A172 (cell line): ENCODE results near the gene EFHB. TPM values are rescaled to one million over a fixed set of nuclear protein-coding genes. Genes with fewer than 3 reads are reported as not detected.
A peak's percentile ranks its signal among the peaks of the same experiment; 100 is the strongest.
"Not testable (repeated sequence)": the region's sequence is repeated elsewhere in the genome, so short reads cannot be mapped to it uniquely, and the experiment has no call there.

Experiments used
- DNase-seq: peaks from one replicate; pipeline ENCODE4 v3.0.0-alpha.2; 2015; ENCODE audit warnings: low spot score
- total RNA-seq: library from RNA; depleted of rRNA; stranded (reverse); fragments of >200 nt; shearing (Covaris generic); gene quantifications from 2 replicates; pipeline ENCODE4 v1.2.3, GENCODE V29; 2014

EFHB gene
- total RNA-seq, 1 experiment from 2014 or later, result 0.71 TPM

GRCh38 chr3:19931767-19932188 is 2.2 kb downstream of the EFHB start:
- DNase-seq, result peak; percentile 40

DNA sequence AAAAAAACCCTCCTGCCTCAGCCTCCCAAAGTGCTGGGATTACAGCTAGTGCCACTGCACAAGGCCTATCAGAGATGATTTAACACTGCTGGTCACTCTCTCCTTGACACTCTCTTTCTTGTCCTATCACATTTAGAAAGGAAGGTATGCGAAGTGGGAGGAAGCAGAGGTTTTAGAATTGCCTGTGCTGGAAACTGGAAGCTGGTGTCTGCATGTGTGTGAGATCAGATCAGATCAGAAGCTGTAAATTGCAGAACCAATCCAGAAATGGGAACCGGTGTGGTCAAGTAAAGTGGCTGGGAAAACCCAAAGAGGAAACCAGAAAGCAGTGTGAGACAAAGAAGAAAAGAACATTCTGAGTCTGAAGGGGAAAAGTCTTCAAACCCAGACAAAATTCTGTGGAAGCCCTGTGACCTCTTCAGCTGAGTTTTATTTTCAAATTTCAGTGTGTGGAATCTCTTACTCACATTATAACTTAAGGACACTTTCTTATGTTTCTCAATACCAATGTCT is 2.8 kb downstream of the EFHB start:
- DNase-seq, result no peak

DNA sequence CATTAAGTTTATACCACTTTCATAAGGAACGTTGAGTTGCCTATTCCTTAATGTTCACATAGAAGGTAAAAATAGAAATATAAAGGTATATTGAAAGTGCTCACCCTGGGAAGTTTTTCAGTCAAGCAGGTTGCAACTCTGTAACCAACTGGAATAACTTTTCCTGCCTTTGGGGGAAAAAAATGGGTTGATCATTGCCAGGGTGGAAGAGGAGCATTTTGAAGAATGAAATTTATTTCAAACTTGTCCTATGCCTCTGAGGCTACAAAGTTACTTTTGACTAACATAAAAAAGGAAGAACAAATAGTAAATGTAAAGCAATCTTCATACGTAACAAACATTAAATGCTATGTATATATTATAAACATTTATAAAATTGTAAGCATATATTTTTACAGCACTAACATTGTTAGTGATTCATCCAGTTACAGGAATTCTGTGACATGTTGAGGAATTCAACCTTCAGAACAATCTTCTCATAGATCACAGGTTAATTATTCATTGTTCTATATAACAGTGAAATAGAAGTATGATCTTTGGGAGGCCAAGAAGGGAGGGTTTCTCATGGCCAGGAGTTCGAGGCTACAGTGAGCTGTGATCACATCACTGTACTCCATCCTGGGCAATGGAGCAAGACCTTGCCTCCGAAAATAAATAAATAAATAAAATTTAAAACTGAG is 13.5 kb downstream of the EFHB start:
- no peak for DNase-seq

DNA sequence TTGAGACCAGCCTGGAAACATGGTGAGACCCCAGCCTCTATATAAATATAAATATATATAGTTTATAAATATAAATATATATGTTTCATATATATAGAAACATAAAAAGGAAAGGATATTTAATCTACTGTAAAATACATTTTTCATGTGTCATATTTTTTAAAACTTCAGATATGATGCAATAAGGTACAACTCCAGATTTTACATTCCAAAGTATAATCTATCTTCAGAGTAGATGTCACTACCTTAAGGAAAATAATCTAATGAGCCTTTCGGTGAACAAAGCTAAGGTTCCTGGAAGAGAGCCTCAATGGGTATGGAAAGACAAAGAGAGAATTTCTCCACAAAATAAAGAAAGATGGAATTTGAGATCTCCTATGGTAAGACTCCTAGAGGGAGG is 16.9 kb downstream of the EFHB start:
- no peak for DNase-seq

GRCh38 chr3:19911452-19911851 is 22.6 kb downstream of the EFHB start:
- no peak for DNase-seq

GRCh38 chr3:19907523-19907922 is 26.5 kb downstream of the EFHB start:
- no peak for DNase-seq

DNA sequence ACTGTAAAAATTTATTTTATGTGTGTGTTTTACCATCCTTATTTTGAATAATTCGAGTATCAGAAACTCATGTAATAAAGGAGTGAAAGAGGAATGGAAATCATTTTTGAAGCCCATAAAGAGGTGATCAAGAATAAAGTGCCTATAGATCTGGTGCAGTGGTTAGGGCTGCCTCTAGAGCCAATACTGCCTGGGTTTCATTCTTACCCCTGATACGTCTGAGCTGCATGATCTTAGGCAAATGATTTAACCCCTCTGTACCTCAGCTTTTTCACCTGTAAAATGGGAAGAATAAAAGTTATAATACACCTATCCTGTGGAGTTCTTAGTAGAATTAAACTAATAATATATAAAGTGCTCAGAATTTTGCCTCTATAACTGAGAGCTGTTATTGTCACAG is 30.4 kb downstream of the EFHB start:
- DNase-seq, result no peak

- no peak for DNase-seq
These were observed 32.1 kb downstream of the EFHB start for GRCh38 chr3:19901918-19902317.

GRCh38 chr3:19901337-19901736 is 32.7 kb downstream of the EFHB start:
- no peak for DNase-seq

GRCh38 chr3:19899833-19900232 is 34.2 kb downstream of the EFHB start:
- not testable (repeated sequence) for DNase-seq

GRCh38 chr3:19899264-19899663 is 34.8 kb downstream of the EFHB start:
- no peak for DNase-seq

DNA sequence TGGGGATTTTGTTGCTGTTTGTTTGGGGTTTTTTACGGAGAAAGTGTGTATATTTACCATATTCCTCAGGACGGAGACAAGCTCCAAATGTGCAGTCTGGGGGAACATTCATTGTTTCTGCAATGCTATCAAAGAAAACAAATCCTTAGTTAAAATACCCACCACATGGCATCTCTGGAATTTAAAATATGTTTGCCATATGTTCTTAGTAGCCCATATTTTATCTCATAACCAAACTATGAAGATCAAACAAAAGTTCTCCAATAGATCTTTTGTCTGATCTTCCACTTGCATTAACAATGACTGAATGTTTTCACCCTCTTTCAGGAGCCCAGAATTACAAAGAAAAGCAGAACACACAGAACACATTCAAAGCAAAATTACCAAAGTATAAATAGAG is 35.3 kb downstream of the EFHB start:
- DNase-seq, result peak; percentile 13

DNA sequence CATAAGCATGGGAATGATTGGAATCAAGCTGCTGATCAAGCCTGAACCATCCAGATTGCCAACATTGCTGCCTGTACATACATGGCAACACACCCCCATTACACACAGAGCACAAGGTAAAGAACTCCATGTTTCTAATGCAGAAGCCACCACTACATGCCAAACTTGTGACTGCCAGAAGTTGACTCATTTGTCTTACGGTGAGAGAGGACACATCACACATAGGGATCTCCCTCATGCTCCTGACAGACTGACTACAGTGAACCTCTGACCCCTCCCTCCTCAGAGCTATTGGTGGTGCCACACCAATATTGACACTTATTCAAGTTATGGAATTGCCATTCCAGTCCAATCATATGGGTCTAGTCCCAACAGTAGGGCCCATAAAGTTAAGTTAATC is 42.3 kb downstream of the EFHB start:
- no peak for DNase-seq

DNA sequence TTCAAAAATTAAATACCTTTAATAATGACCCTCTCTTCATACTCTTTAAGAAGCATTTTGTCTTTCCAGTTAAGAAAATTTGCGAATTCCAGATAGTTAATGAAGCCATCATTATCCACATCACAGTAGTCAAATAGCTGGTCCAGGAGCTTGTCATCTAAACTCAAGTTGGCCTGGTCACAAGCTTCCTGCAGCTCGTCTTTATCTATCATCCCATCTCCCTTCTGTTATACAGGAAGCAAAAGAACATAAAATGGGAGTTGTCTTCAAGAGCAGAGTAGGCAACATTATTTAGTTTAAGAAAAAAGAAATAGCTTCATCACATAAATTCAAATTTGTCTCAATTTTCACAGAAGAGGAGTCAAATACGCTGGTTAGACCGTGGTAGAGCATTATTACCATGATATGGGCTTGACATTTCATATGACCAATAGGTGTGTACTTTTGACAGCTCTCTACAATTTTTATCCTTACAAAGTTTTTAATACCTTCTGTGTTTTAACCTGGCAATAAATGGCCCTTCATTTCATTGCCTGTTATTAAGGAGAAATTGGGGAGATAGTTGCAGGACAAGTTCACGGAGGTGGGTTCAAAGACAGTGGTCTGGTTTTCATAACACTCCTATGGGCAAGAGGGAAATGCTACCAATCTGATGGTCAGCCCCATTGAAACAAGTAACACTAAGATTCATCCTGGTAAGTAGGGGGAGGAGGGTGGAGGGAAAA is 45.4 kb downstream of the EFHB start:
- no peak for DNase-seq

GRCh38 chr3:19887122-19887521 is 46.9 kb downstream of the EFHB start:
- not testable (repeated sequence) for DNase-seq

DNA sequence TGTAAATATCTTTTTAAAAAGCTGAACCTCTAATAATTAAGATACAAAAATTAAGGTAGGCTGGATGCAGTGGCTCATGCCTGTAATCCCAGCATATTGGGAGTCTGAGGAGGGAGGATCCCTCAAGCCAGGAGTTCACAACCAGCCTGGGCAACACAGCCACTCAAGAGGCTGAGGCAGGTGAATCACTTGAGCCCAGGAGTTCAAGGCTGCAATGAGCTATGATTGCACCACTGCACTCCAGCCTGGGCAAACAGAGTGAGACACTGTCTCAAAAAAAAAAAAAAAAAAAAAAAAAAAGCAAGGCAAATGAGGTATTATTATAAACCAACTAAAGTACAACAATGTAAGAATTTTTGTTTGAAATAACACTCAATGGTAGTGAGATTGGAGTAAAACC is 47.6 kb downstream of the EFHB start:
- no peak for DNase-seq

GRCh38 chr3:19885468-19885867 is 48.5 kb downstream of the EFHB start:
- peak; percentile 33 for DNase-seq

DNA sequence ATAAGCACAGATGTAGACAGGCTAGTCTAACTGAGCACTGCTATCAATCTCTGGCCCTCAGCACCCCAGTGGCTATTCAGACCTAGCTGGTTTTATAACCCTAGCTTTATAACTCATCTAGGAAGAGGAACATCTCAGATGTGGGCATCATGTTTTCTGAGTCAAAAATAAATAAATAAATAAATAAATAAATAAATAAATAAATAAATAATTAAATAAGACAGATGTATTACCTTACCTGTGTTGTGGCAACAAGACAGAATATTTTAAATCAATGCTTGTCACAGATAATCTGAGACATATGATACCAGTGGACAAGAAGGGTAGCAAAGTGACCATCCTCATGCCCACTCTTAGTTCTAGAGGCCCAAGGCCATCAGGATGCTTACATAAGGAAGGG is 52.2 kb downstream of the EFHB start:
- no peak for DNase-seq

- no peak for DNase-seq
These were observed 53.0 kb downstream of the EFHB start for GRCh38 chr3:19881036-19881435.

DNA sequence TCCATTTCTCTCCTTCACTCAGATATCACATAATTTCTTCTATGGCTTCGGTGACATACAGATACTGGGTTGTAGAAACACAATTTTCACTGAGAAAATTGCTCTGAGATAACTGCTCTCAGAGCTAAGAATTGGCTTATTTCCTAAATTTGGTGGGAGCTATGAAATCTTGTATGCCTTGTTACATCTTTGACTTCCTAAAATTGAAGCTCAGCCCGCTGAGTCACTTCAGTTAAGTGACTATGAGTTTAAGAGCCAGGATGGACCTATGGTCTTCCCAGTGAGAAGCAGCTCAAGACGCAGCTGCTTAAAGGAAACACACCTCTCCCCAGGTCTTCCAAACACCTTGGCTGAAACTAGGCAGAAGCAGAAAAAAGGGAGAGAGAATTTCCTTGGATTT is 56.4 kb downstream of the EFHB start:
- DNase-seq, result no peak

DNA sequence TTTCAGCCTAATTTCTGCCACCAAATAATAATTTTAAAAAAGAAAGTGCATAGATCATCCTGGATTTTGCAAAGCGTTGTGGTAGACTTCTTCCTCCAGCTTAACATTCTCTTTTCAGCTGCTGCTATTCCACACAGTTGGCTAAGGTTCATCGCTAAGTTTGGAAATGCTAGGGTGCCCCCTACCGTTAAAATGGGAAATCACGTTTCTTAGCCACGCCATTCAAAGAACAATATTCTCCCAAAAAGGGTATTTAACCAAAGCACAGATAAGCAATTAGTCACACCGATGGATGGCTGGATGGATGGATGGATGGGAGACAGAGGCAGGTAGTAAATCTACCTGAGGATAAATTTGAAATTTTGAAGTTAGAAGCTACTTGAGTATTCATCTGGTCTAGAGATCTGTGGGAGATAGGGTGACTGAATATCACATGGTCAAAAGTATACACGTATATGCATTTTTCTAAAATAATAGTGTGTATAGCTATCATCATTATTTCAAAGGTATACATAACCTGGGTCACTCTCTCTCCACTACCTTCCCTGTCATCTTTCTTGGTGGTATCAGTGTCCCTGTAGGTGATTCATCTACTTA is 67.2 kb downstream of the EFHB start:
- peak; percentile 61 for DNase-seq

DNA sequence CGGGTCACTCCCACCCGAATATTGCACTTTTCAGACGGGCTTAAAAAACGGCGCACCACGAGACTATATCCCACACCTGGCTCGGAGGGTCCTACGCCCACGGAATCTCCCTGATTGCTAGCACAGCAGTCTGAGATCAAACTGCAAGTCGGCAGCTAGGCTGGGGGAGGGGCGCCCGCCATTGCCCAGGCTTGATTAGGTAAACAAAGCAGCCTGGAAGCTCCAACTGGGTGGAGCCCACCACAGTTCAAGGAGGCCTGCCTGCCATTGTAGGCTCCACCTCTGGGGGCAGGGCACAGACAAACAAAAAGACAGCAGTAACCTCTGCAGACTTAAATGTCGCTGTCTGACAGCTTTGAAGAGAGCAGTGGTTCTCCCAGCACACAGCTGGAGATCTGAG is 78.7 kb downstream of the EFHB start:
- not testable (repeated sequence) for DNase-seq

DNA sequence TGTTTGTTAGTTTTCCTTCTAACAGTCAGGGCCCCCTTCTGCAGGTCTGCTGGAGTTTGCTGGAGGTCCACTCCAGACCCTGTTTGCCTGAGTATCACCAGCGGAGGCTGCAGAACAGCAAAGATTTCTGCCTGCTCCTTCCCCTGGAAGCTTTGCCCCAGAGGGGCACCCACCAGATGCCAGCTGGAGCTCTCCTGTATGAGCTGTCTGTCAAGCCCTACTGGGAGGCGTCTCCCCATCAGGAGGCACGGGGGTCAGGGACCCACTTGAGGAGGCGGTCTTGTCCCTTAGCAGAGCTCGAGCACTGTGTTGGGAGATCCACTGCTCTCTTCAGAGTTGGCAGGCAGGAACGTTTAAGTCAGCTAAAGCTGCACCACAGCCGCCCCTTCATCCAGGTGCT is 87.4 kb downstream of the EFHB start:
- not testable (repeated sequence) for DNase-seq
